NCI-H345 treated with DMSO at 0.1 percent for 48 hours (cell line): ENCODE results near the gene TPSG1.
"Not testable (repeated sequence)": the region's sequence is repeated elsewhere in the genome, so short reads cannot be mapped to it uniquely, and the experiment has no call there.

Experiments
- DNase-seq: peaks from one replicate; lab custom pipeline; 2025; ENCODE audit not compliant: unreplicated experiment; lab: John Stamatoyannopoulos, UW

TPSG1 gene

GRCh38 chr16:1232049-1232748, 7.1 kb upstream of the TPSG1 start:
- not testable (repeated sequence) for DNase-seq

DNA sequence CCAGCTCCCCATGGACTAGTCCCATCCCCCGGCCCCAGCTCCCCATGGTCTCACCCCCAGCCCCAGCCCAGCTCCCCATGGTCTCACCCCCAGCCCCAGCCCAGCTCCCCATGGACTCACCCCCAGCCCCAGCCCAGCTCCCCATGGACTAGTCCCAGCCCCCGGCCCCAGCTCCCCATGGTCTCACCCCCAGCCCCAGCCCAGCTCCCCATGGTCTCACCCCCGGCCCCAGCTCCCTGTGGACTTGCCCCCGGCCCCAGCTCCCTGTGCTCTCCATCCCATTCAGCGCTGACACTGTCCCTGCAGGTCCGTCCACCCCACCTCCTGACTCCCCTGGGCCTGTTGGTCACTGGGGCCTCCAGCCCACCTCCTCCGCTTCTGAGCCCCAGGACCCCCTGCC, 6.2 kb upstream of the TPSG1 start:
- DNase-seq = not testable (repeated sequence)

DNA sequence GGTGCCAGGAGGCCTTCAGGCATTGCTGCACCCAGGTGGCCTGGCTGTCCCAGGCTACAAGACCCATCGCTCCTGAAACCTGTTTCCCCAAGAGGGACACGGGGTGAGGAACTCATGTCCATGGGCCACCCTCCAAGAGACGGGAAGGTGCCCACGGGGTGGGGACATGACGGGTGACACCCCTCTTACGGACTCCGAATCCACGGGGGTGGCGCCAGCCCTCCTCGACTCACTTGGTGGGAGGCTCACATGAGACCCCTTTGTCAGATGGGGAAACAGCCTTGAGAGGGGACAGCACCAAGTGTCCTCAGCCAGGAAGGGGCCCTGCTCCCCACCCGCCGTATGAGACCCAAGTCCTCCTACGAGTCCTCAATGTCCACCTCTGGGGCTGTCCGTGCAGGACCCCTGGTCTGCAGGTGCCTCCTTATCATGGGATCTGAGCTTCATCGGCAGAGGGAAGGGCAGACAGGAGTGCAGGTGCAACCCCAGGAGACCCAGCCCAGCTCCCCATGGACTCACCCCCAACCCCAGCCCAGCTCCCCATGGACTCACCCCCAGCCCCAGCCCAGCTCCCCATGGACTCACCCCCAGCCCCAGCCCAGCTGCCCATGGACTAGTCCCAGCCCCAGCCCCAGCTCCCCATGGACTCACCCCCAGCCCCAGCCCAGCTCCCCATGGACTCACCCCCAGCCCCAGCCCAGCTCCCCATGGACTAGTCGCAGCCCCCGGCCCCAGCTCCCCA, 5.6 kb upstream of the TPSG1 start:
- DNase-seq = not testable (repeated sequence)

- DNase-seq = not testable (repeated sequence)
Observed at GRCh38 chr16:1230084-1230470, 5.0 kb upstream of the TPSG1 start, which contains the start of gene TPSB2. Gene TPSB2, minus strand, starts transcription at chr16:1230184. Its CDS starts 233 bp downstream, at chr16:1229951.

GRCh38 chr16:1229476-1229875, 4.4 kb upstream of the TPSG1 start:
- DNase-seq = not testable (repeated sequence)

DNA sequence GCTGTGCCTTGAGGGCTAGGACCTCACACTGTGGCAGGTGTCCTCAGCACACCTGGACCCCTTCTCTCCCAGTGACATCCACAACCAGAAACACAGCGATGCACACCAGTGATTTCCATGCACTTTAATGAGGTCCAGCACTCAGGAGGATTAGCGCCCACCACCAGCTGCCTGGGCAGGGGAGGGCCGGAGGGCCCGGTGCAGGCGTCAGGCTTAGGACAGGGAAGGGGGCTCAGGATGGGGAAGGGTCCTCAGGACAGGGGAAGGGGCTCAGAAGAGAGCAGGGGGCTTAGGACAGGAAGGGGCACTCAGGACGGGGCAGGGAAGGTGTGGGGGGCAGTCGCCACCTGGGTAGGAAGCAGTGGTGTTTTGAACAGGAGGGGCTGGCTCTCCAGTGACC, 3.2 kb upstream of the TPSG1 start:
- not testable (repeated sequence) for DNase-seq

- DNase-seq = not testable (repeated sequence)
Observed at GRCh38 chr16:1226692-1227091, 1.6 kb upstream of the TPSG1 start.

DNA sequence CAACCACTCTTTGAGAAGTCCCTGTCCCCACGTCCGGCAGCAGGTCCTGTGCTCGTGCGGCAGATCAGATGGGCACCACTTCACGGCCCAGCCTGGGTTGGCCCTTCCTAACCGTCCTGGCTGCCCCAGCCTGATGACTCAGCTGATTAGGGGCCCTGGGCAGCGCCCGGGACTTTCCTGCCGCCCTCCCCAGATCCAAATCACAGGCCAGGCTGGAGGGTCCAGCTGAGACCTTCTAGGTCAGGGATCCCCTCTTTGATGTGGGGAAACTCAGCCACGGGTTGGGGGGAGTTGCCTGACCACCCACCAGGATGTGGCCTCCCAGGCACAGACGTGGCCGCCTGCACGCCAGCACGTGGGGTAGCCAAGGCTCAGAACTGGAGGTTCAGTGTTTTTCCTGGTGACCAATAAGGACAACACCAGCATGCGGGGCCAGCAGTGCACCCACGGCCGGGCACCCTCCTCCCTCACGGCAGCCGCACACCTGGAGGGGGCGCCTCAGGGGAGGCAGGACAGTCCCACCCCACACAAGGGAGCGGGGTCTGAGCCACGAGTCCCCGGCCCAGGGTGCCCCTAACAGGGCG, 752 bp upstream of the TPSG1 start:
- not testable (repeated sequence) for DNase-seq

DNA sequence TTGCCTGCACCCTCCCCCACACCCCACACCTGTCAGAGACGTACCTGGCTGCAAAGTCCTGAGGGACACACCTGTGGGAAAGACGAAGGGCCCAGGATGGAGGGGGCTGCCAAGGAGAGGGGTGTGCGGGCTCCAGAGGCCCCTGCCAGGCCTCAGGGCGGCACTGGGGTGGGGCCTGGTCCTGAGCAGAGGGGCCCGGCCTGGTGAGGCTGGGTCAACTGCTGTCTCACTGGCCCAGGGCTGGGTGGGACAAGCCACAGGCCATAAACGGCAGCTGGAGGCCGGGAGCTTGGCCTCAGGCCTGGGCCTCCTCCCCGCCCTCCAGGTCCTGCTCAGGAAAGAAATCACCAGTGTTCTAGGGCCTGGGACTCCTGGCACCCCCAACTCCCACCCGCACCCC, 510 bp downstream of the TPSG1 start:
- DNase-seq = no peak

- DNase-seq = no peak
Observed at GRCh38 chr16:1223355-1224214, 1.5 kb downstream of the TPSG1 start.

GRCh38 chr16:1222553-1223354, 2.3 kb downstream of the TPSG1 start:
- no peak for DNase-seq

- DNase-seq = no peak
Observed at GRCh38 chr16:1221628-1222552, 3.2 kb downstream of the TPSG1 start.

- no peak for DNase-seq
Observed at GRCh38 chr16:1220841-1221627, 4.0 kb downstream of the TPSG1 start.

DNA sequence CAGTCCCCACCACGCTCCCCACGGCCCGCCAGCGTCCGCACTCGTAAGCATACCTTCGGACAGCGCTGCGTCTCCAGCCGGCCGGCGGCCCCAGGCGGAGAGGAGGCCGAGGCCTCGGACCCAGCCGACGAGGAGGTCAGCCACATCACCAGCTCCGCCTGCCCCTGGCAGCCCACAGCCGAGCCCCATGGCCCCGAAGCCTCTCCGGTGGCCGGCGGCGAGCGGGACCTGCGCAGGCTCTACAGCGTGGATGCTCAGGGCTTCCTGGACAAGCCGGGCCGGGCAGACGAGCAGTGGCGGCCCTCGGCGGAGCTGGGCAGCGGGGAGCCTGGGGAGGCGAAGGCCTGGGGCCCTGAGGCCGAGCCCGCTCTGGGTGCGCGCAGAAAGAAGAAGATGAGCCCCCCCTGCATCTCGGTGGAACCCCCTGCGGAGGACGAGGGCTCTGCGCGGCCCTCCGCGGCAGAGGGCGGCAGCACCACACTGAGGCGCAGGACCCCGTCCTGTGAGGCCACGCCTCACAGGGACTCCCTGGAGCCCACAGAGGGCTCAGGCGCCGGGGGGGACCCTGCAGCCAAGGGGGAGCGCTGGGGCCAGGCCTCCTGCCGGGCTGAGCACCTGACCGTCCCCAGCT, 4.9 kb downstream of the TPSG1 start:
- no peak for DNase-seq

DNA sequence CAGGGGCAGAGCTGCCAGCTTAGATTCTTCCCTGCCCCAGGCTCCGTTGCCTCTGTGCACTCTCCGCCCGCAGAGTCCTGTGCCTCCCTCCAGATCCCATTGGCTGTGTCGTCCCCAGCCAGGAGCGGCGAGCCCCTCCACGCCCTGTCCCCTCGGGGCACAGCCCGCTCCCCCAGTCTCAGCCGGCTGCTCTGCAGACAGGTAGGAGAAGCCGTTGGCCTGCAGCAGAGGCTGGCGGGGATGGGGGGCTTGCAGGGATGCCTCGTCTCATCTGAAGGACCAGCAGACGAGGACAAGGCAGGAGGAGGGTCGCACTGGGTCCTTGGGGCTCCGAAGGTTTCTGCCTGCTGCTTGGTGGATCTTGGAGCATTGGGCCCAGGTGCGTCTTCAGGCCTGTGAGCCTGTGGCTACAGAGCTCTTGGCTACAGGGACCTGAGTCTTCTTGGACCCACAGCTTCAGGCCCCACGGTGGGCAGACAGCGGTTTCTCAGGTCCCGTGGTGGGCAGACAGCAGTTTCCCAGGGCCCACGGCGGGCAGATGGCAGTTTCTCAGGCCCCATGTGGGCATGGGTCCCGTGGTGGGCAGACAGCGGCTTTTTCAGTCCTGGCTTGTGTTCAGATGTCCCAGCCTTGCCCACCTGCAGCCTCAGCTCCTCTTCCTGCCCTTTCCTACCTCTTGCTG, 6.0 kb downstream of the TPSG1 start:
- DNase-seq = no peak

DNA sequence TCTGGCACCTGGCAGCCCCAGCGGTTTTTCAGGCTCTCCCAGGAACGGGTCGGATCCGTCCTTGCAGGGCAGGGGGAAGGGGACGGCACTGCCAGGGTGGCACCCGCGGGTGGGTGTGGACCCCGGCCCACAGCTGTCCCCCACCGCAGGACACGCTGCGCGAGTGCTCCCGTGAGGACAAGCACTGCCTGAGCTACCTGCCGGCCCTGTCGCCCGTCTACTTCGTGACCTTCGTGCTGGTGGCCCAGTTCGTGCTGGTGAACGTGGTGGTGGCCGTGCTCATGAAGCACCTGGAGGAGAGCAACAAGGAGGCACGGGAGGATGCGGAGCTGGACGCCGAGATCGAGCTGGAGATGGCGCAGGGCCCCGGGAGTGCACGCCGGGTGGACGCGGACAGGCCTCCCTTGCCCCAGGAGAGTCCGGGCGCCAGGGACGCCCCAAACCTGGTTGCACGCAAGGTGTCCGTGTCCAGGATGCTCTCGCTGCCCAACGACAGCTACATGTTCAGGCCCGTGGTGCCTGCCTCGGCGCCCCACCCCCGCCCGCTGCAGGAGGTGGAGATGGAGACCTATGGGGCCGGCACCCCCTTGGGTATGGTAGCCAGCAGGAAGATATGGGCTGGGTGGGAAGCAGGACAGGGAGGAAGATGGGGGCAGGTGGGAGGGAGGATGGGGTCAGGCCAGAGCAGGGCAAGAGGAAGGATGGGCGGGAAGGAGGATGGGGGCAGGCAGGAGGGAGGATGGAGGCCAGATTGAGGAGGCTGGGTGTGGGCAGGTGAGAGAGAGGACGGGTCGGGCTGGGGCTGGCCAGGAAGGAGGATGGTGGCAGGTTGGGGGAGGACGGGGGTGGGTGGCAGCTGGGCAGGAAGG, 6.8 kb downstream of the TPSG1 start:
- no peak for DNase-seq
